H1 (cell line): ENCODE data around the gene CORO2B. TPM values are rescaled to one million over a fixed set of nuclear protein-coding genes. Genes with fewer than 3 reads are reported as not detected.

ENCODE experiments used
- BACH1 ChIP-seq: IDR thresholded peaks from 2 replicates; pipeline ENCODE4 v1.6.1; 2012; ENCODE audit warnings: low read length, improper control_type of control experiment
- polyA plus RNA-seq, 7 experiments: library from polyadenylated mRNA; depleted of rRNA in 3 of 7; stranded (reverse) in 5 of 7; unstranded in 2 of 7; fragments of >200 nt in 5 of 7; fragments of 200-250 nt in 2 of 7; gene quantifications; 1 replicate in 5 of 7; 2 replicates in 1 of 7; 4 replicates in 1 of 7; pipeline versions ENCODE4 v1.2.1 to v1.2.3, GENCODE V29; 2011 to 2013; ENCODE audit warnings: missing spikeins in 2 of 7, mixed read lengths in 2 of 7
- total RNA-seq: library from RNA; stranded (reverse); fragmentation: NEBNext Ultra II Directional; extraction: Animal tissue kit (Norgen Biotek cat#: 25700); gene quantifications from 2 replicates; pipeline ENCODE4 v1.2.1, GENCODE V29; 2021
- TF ChIP-seq, protein P1 (sequence below): IDR thresholded peaks from 2 replicates; pipeline ENCODE4 v1.6.1; 2012; ENCODE audit warnings: inconsistent platforms
- TF ChIP-seq, protein P2 (sequence below): fragments of 300-600 bp; sonication (generic); IDR thresholded peaks from 2 replicates; pipeline ENCODE4 v1.7.1; 2012; ENCODE audit warnings: low read length, moderate library complexity, mild to moderate bottlenecking, inconsistent platforms; ENCODE audit not compliant: insufficient replicate concordance

CORO2B gene
- total and polyA plus RNA-seq, 2 of the 8 experiments (the other 6 are each of a cell fraction or from before 2014, with no cell fraction given) = 3.4 to 6.7 TPM

DNA sequence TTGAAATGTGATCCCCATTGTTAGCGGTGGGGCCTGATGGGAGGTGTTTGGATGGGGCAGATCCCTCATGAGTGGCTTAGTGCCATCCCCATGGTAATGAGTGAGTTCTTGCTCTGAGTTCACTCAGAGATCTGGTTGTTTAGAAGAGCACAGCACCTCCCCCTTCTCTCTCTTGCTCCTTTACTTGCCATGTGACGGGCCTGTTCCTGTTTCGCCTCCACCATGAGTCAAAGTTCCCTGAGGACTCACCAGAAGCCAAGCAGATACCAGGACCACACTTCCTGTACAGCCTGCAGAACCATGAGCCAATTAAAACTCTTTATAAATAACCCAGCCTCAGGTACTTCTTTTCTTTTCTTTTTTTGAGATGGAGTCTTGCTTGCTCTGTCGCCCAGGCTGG lies 195.3 kb downstream of the CORO2B start (continued):
- TF ChIP-seq, protein P1, sequence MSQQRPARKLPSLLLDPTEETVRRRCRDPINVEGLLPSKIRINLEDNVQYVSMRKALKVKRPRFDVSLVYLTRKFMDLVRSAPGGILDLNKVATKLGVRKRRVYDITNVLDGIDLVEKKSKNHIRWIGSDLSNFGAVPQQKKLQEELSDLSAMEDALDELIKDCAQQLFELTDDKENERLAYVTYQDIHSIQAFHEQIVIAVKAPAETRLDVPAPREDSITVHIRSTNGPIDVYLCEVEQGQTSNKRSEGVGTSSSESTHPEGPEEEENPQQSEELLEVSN = no peak
- TF ChIP-seq, protein P2, sequence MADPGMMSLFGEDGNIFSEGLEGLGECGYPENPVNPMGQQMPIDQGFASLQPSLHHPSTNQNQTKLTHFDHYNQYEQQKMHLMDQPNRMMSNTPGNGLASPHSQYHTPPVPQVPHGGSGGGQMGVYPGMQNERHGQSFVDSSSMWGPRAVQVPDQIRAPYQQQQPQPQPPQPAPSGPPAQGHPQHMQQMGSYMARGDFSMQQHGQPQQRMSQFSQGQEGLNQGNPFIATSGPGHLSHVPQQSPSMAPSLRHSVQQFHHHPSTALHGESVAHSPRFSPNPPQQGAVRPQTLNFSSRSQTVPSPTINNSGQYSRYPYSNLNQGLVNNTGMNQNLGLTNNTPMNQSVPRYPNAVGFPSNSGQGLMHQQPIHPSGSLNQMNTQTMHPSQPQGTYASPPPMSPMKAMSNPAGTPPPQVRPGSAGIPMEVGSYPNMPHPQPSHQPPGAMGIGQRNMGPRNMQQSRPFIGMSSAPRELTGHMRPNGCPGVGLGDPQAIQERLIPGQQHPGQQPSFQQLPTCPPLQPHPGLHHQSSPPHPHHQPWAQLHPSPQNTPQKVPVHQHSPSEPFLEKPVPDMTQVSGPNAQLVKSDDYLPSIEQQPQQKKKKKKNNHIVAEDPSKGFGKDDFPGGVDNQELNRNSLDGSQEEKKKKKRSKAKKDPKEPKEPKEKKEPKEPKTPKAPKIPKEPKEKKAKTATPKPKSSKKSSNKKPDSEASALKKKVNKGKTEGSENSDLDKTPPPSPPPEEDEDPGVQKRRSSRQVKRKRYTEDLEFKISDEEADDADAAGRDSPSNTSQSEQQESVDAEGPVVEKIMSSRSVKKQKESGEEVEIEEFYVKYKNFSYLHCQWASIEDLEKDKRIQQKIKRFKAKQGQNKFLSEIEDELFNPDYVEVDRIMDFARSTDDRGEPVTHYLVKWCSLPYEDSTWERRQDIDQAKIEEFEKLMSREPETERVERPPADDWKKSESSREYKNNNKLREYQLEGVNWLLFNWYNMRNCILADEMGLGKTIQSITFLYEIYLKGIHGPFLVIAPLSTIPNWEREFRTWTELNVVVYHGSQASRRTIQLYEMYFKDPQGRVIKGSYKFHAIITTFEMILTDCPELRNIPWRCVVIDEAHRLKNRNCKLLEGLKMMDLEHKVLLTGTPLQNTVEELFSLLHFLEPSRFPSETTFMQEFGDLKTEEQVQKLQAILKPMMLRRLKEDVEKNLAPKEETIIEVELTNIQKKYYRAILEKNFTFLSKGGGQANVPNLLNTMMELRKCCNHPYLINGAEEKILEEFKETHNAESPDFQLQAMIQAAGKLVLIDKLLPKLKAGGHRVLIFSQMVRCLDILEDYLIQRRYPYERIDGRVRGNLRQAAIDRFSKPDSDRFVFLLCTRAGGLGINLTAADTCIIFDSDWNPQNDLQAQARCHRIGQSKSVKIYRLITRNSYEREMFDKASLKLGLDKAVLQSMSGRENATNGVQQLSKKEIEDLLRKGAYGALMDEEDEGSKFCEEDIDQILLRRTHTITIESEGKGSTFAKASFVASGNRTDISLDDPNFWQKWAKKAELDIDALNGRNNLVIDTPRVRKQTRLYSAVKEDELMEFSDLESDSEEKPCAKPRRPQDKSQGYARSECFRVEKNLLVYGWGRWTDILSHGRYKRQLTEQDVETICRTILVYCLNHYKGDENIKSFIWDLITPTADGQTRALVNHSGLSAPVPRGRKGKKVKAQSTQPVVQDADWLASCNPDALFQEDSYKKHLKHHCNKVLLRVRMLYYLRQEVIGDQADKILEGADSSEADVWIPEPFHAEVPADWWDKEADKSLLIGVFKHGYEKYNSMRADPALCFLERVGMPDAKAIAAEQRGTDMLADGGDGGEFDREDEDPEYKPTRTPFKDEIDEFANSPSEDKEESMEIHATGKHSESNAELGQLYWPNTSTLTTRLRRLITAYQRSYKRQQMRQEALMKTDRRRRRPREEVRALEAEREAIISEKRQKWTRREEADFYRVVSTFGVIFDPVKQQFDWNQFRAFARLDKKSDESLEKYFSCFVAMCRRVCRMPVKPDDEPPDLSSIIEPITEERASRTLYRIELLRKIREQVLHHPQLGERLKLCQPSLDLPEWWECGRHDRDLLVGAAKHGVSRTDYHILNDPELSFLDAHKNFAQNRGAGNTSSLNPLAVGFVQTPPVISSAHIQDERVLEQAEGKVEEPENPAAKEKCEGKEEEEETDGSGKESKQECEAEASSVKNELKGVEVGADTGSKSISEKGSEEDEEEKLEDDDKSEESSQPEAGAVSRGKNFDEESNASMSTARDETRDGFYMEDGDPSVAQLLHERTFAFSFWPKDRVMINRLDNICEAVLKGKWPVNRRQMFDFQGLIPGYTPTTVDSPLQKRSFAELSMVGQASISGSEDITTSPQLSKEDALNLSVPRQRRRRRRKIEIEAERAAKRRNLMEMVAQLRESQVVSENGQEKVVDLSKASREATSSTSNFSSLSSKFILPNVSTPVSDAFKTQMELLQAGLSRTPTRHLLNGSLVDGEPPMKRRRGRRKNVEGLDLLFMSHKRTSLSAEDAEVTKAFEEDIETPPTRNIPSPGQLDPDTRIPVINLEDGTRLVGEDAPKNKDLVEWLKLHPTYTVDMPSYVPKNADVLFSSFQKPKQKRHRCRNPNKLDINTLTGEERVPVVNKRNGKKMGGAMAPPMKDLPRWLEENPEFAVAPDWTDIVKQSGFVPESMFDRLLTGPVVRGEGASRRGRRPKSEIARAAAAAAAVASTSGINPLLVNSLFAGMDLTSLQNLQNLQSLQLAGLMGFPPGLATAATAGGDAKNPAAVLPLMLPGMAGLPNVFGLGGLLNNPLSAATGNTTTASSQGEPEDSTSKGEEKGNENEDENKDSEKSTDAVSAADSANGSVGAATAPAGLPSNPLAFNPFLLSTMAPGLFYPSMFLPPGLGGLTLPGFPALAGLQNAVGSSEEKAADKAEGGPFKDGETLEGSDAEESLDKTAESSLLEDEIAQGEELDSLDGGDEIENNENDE = no peak
- TF ChIP-seq BACH1 = no peak
